GM12891 (cell line): ENCODE data around the gene ADAT3.

Source experiments
- DNase-seq: peaks from one replicate; pipeline ENCODE4 v3.0.0; 2011; ENCODE audit warnings: low spot score; ENCODE audit not compliant: insufficient read length
- FAIRE-seq: peaks from 2 replicates; lab custom pipeline; 2011; peaks lifted over from hg19 to GRCh38; lab: Jason Lieb, UNC
- PAX5 ChIP-seq: IDR thresholded peaks from 2 replicates; pipeline ENCODE4 v1.6.1; 2011; ENCODE audit warnings: low read length, moderate library complexity, mild to moderate bottlenecking; ENCODE audit not compliant: insufficient read depth, severe bottlenecking
- POLR2A ChIP-seq: IDR thresholded peaks from 2 replicates; pipeline ENCODE4 v1.6.1; 2011; ENCODE audit warnings: low read depth, low read length, control low read depth
- POLR2AphosphoS5 ChIP-seq: IDR thresholded peaks from 2 replicates; pipeline ENCODE4 v1.6.1; 2011; ENCODE audit warnings: low read depth, low read length, control low read depth
- POU2F2 ChIP-seq: IDR thresholded peaks from 2 replicates; pipeline ENCODE4 v1.6.1; 2011; ENCODE audit warnings: low read depth, mild to moderate bottlenecking, control low read depth, low read length, moderate library complexity
- SPI1 ChIP-seq: IDR thresholded peaks from 2 replicates; pipeline ENCODE4 v1.6.1; 2011; ENCODE audit warnings: low read depth, low read length, control low read depth
- TAF1 ChIP-seq: IDR thresholded peaks from 2 replicates; pipeline ENCODE4 v1.6.1; 2011; ENCODE audit warnings: low read depth, low read length, control low read depth

The ADAT3 gene

GRCh38 chr19:1936430-1936829 lies 31.2 kb downstream of the ADAT3 start:
- no peak for TF ChIP-seq PAX5
- TF ChIP-seq POLR2A = no peak
- no peak for TF ChIP-seq TAF1
- no peak for TF ChIP-seq POU2F2
- TF ChIP-seq POLR2AphosphoS5 = no peak
- no peak for TF ChIP-seq SPI1
- FAIRE-seq (no peak), DNase-seq (no peak)

- FAIRE-seq (no peak), DNase-seq (no peak)
- TF ChIP-seq PAX5 (no peak), TAF1 (no peak), POU2F2 (no peak), POLR2A (no peak), POLR2AphosphoS5 (no peak)
Measured at GRCh38 chr19:1936916-1937610, 31.9 kb downstream of the ADAT3 start.

- FAIRE-seq = no peak
- no peak for TF ChIP-seq TAF1
- no peak for TF ChIP-seq POLR2AphosphoS5
- TF ChIP-seq PAX5 = no peak
- TF ChIP-seq POLR2A = no peak
- no peak for TF ChIP-seq POU2F2
- no peak for TF ChIP-seq SPI1
- no peak for DNase-seq
Measured at GRCh38 chr19:1938071-1938470, 32.9 kb downstream of the ADAT3 start.

- no peak for DNase-seq
- no peak for TF ChIP-seq POU2F2
- peak; percentile 78 for TF ChIP-seq PAX5
- no peak for FAIRE-seq
Measured at GRCh38 chr19:1941146-1942077, 36.2 kb downstream of the ADAT3 start, which contains the start of gene CSNK1G2. CSNK1G2 (plus strand) TSS chr19:1941172; CDS start chr19:1969773, 28,601 bp downstream.

GRCh38 chr19:1942078-1942933 lies 37.1 kb downstream of the ADAT3 start:
- peak; percentile 89 for FAIRE-seq
- no peak for TF ChIP-seq POLR2AphosphoS5
- TF ChIP-seq PAX5 = no peak
- TF ChIP-seq SPI1 = no peak
- no peak for TF ChIP-seq POLR2A
- TF ChIP-seq POU2F2 = peak; percentile 60; the same call in 1 of the 2 replicates
- TF ChIP-seq TAF1 = peak; percentile 50; the same call in 1 of the 2 replicates
- DNase-seq = peak; percentile 72

- DNase-seq (no peak), FAIRE-seq (peak; percentile 82)
- TF ChIP-seq POLR2A (no peak), TAF1 (no peak)
Measured at GRCh38 chr19:1942934-1943555, 37.8 kb downstream of the ADAT3 start.

GRCh38 chr19:1943661-1944087 lies 38.5 kb downstream of the ADAT3 start:
- TF ChIP-seq PAX5 (no peak), POLR2A (no peak), TAF1 (no peak), SPI1 (no peak), POLR2AphosphoS5 (no peak), POU2F2 (no peak)
- DNase-seq (no peak), FAIRE-seq (no peak)

GRCh38 chr19:1944088-1944915 lies 39.1 kb downstream of the ADAT3 start:
- no peak for FAIRE-seq
- no peak for TF ChIP-seq PAX5
- DNase-seq = no peak
